Liver (tissue), 9 donors: ENCODE results near the gene IFT122. TPM values are rescaled to one million over a fixed set of nuclear protein-coding genes. Genes with fewer than 3 reads are reported as not detected.

Source experiments
- DNase-seq: peaks from one replicate; pipeline ENCODE4 v3.0.0-alpha.2; 2017; ENCODE audit warnings: low spot score
- H3K27ac ChIP-seq, 2 donors: one replicate each; pipeline ENCODE4 v1.7.0; 2013; ENCODE audit warnings: inconsistent platforms in 2 of 2, low read length in 2 of 2, control low read depth in 1 of 2, low read depth in 1 of 2, mild to moderate bottlenecking in 1 of 2
- H3K27me3 ChIP-seq, 4 donors: one replicate each; pipeline versions ENCODE4 v1.6.1 to v1.7.0; 2013; ENCODE audit warnings: low read length in 3 of 4, inconsistent platforms in 1 of 4, mild to moderate bottlenecking in 1 of 4, moderate library complexity in 1 of 4; ENCODE audit not compliant: control insufficient read depth in 4 of 4, insufficient read depth in 4 of 4
- H3K36me3 ChIP-seq, 4 donors: one replicate each; pipeline versions ENCODE4 v1.6.1 to v1.7.0; 2013; ENCODE audit warnings: low read length in 3 of 4, mild to moderate bottlenecking in 3 of 4, low read depth in 1 of 4, moderate library complexity in 1 of 4; ENCODE audit not compliant: control insufficient read depth in 4 of 4, insufficient read depth in 3 of 4
- H3K4me1 ChIP-seq, 4 donors: one replicate each; pipeline versions ENCODE4 v1.6.1 to v1.7.0; 2013; ENCODE audit warnings: low read length in 3 of 4, mild to moderate bottlenecking in 3 of 4, moderate library complexity in 1 of 4; ENCODE audit not compliant: control insufficient read depth in 4 of 4, insufficient read depth in 4 of 4
- H3K4me3 ChIP-seq, 3 donors: one replicate each; pipeline versions ENCODE4 v1.6.1 to v1.7.0; 2013; ENCODE audit warnings: low read length in 3 of 3, control low read depth in 1 of 3, low read depth in 1 of 3, mild to moderate bottlenecking in 1 of 3
- H3K9ac ChIP-seq, 2 donors: one replicate each; pipeline ENCODE4 v1.7.0; 2013; ENCODE audit warnings: low read length in 2 of 2, mild to moderate bottlenecking in 2 of 2, moderate library complexity in 2 of 2, control low read depth in 1 of 2, low read depth in 1 of 2
- H3K9me3 ChIP-seq, 4 donors: one replicate each; pipeline versions ENCODE4 v1.6.1 to v1.7.0; 2013; ENCODE audit warnings: low read length in 3 of 4; ENCODE audit not compliant: control insufficient read depth in 4 of 4
- EGR1 ChIP-seq, 2 donors: IDR thresholded peaks; 2 replicates each; pipeline ENCODE4 v1.6.1; 2016 to 2018; ENCODE audit warnings: antibody characterized with exemption in 2 of 2, low read depth in 2 of 2
- FOXA1 ChIP-seq: IDR thresholded peaks from 2 replicates; pipeline ENCODE4 v1.6.1; 2016; ENCODE audit warnings: antibody characterized with exemption
- FOXA2 ChIP-seq: IDR thresholded peaks from 2 replicates; pipeline ENCODE4 v1.6.1; 2016; ENCODE audit warnings: antibody characterized with exemption
- GABPA ChIP-seq, 2 donors: IDR thresholded peaks in 1 of 2; conservative IDR thresholded peaks in 1 of 2; 2 replicates each; pipeline ENCODE4 v1.6.1; 2016; ENCODE audit warnings: antibody characterized with exemption in 2 of 2, mild to moderate bottlenecking in 1 of 2, moderate library complexity in 1 of 2
- HNF4A ChIP-seq, 2 donors: conservative IDR thresholded peaks; 2 replicates each; pipeline ENCODE4 v1.6.1; 2016; ENCODE audit warnings: antibody characterized with exemption in 2 of 2, mild to moderate bottlenecking in 2 of 2
- HNF4G ChIP-seq: IDR thresholded peaks from 2 replicates; pipeline ENCODE4 v1.6.1; 2016; ENCODE audit warnings: antibody characterized with exemption
- JUND ChIP-seq, 2 donors: IDR thresholded peaks; 2 replicates each; pipeline ENCODE4 v1.6.1; 2016; ENCODE audit warnings: antibody characterized with exemption in 2 of 2
- NR2F2 ChIP-seq: IDR thresholded peaks from 2 replicates; pipeline ENCODE4 v1.6.1; 2016; ENCODE audit warnings: antibody characterized with exemption
- RAD21 ChIP-seq, 2 donors: IDR thresholded peaks; 2 replicates each; pipeline ENCODE4 v1.6.1; 2016; ENCODE audit warnings: antibody characterized with exemption in 2 of 2, mild to moderate bottlenecking in 2 of 2
- RXRA ChIP-seq, 2 donors: IDR thresholded peaks; 2 replicates each; pipeline ENCODE4 v1.6.1; 2017 to 2018; ENCODE audit warnings: antibody characterized with exemption in 2 of 2, mild to moderate bottlenecking in 1 of 2
- SP1 ChIP-seq: IDR thresholded peaks from 2 replicates; pipeline ENCODE4 v1.6.1; 2018; ENCODE audit warnings: antibody characterized with exemption, mild to moderate bottlenecking
- TAF1 ChIP-seq: conservative IDR thresholded peaks from 2 replicates; pipeline ENCODE4 v1.6.1; 2016; ENCODE audit warnings: antibody characterized with exemption, mild to moderate bottlenecking
- YY1 ChIP-seq: IDR thresholded peaks from 2 replicates; pipeline ENCODE4 v1.6.1; 2016; ENCODE audit warnings: antibody characterized with exemption, mild to moderate bottlenecking
- WGBS: extraction: QIAGEN DNeasy Blood & Tissue Kit; methylation state at CpG from one replicate; pipeline ENCODE4 v1.1.7; 2013; 5-methylcytosine and 5-hydroxymethylcytosine counted together
- polyA plus RNA-seq, 2 donors: library from polyadenylated mRNA; stranded (reverse) in 1 of 2; unstranded in 1 of 2; fragments of 200-250 nt in 1 of 2; fragments of >200 nt in 1 of 2; fragmentation: Nextera tagmentation in 1 of 2; extraction: Ambion mirVana in 1 of 2; gene quantifications; one replicate each; pipeline versions ENCODE4 v1.2.1 to v1.2.3, GENCODE V29; 2013 to 2015
- total RNA-seq, 2 donors: library from RNA; depleted of rRNA; stranded (reverse); fragments of >200 nt; gene quantifications; one replicate each; pipeline ENCODE4 v1.2.3, GENCODE V29; 2014
- TF ChIP-seq, protein P1 (sequence below): fragments of 150-350 bp; IDR thresholded peaks from 2 replicates; pipeline ENCODE4 v1.5.1; 2017; ENCODE audit warnings: improper control_type of control experiment, low read depth, low read length; ENCODE audit not compliant: missing input control
- TF ChIP-seq, protein P2 (sequence below): IDR thresholded peaks from 2 replicates; pipeline ENCODE4 v1.6.1; 2016; ENCODE audit warnings: antibody characterized with exemption
- TF ChIP-seq, protein P3 (sequence below): IDR thresholded peaks from 2 replicates; pipeline ENCODE4 v1.6.1; 2016; ENCODE audit warnings: antibody characterized with exemption
- TF ChIP-seq, protein P4 (sequence below): IDR thresholded peaks from 2 replicates; pipeline ENCODE4 v1.6.1; 2016; ENCODE audit warnings: antibody characterized with exemption
- TF ChIP-seq, protein P5 (sequence below): IDR thresholded peaks from 2 replicates; pipeline ENCODE4 v1.6.1; 2016; ENCODE audit warnings: antibody characterized with exemption, mild to moderate bottlenecking
- donor health status: healthy.
- donor health status: healthy.
- donor health status: healthy.
- donor health status: healthy.
- donor health status: healthy.

The IFT122 gene
- total and polyA plus RNA-seq, 4 donors: 3.3 to 25.8 (median 10.6) TPM

DNA sequence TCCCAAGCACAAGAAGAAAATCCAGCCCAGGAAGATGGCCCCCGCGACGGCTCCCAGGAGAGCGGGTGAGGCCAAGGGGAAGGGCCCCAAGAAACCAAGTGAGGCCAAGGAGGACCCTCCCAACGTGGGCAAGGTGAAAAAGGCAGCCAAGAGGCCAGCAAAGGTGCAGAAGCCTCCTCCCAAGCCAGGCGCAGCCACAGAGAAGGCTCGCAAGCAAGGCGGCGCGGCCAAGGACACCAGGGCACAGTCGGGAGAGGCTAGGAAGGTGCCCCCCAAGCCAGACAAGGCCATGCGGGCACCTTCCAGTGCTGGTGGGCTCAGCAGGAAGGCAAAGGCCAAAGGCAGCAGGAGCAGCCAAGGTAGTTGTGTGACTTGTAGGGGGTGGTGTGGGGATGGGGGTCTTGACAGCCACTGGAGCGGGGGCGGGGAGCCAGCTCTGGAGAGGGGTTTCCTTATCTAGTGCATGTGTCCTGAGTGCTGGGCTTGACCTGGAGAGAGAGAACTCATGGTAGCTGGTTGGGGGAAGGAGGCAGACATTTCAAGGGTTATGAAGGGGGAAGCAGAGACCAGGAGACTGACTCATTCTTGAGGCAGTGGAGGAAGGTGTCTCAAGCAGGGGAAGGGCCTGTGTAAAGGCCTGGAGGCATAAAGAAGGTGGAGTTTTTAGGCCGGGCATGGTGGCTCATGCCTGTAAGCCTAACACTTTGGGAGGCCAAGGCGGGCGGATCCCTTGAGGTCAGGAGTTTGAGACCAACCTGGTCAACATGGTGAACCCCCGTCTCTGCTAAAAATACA is 109.2 kb downstream of the IFT122 start:
- TF ChIP-seq NR2F2: no peak
- TF ChIP-seq JUND (IDR thresholded peaks at IDR 0.05): no peak
- no peak for TF ChIP-seq FOXA2
- no peak for TF ChIP-seq RXRA (IDR thresholded peaks at IDR 0.05)
- TF ChIP-seq GABPA (IDR thresholded peaks at IDR 0.05 in 1 of 2, conservative IDR thresholded peaks at IDR 0.05 in 1 of 2): no peak
- TF ChIP-seq, protein P1, sequence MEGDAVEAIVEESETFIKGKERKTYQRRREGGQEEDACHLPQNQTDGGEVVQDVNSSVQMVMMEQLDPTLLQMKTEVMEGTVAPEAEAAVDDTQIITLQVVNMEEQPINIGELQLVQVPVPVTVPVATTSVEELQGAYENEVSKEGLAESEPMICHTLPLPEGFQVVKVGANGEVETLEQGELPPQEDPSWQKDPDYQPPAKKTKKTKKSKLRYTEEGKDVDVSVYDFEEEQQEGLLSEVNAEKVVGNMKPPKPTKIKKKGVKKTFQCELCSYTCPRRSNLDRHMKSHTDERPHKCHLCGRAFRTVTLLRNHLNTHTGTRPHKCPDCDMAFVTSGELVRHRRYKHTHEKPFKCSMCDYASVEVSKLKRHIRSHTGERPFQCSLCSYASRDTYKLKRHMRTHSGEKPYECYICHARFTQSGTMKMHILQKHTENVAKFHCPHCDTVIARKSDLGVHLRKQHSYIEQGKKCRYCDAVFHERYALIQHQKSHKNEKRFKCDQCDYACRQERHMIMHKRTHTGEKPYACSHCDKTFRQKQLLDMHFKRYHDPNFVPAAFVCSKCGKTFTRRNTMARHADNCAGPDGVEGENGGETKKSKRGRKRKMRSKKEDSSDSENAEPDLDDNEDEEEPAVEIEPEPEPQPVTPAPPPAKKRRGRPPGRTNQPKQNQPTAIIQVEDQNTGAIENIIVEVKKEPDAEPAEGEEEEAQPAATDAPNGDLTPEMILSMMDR: no peak
- TF ChIP-seq HNF4G: no peak
- TF ChIP-seq, protein P2, sequence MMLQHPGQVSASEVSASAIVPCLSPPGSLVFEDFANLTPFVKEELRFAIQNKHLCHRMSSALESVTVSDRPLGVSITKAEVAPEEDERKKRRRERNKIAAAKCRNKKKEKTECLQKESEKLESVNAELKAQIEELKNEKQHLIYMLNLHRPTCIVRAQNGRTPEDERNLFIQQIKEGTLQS: no peak
- TF ChIP-seq FOXA1: no peak
- TF ChIP-seq YY1: no peak
- no peak for TF ChIP-seq HNF4A (conservative IDR thresholded peaks at IDR 0.05)
- TF ChIP-seq, protein P3, sequence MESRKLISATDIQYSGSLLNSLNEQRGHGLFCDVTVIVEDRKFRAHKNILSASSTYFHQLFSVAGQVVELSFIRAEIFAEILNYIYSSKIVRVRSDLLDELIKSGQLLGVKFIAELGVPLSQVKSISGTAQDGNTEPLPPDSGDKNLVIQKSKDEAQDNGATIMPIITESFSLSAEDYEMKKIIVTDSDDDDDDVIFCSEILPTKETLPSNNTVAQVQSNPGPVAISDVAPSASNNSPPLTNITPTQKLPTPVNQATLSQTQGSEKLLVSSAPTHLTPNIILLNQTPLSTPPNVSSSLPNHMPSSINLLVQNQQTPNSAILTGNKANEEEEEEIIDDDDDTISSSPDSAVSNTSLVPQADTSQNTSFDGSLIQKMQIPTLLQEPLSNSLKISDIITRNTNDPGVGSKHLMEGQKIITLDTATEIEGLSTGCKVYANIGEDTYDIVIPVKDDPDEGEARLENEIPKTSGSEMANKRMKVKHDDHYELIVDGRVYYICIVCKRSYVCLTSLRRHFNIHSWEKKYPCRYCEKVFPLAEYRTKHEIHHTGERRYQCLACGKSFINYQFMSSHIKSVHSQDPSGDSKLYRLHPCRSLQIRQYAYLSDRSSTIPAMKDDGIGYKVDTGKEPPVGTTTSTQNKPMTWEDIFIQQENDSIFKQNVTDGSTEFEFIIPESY: no peak
- TF ChIP-seq, protein P4, sequence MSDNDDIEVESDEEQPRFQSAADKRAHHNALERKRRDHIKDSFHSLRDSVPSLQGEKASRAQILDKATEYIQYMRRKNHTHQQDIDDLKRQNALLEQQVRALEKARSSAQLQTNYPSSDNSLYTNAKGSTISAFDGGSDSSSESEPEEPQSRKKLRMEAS: no peak
- no peak for TF ChIP-seq TAF1
- TF ChIP-seq EGR1 (IDR thresholded peaks at IDR 0.05; ENCODE audit: low read depth in 2 of 2): no peak
- TF ChIP-seq RAD21 (IDR thresholded peaks at IDR 0.05): no peak
- no peak for TF ChIP-seq SP1
- TF ChIP-seq, protein P5, sequence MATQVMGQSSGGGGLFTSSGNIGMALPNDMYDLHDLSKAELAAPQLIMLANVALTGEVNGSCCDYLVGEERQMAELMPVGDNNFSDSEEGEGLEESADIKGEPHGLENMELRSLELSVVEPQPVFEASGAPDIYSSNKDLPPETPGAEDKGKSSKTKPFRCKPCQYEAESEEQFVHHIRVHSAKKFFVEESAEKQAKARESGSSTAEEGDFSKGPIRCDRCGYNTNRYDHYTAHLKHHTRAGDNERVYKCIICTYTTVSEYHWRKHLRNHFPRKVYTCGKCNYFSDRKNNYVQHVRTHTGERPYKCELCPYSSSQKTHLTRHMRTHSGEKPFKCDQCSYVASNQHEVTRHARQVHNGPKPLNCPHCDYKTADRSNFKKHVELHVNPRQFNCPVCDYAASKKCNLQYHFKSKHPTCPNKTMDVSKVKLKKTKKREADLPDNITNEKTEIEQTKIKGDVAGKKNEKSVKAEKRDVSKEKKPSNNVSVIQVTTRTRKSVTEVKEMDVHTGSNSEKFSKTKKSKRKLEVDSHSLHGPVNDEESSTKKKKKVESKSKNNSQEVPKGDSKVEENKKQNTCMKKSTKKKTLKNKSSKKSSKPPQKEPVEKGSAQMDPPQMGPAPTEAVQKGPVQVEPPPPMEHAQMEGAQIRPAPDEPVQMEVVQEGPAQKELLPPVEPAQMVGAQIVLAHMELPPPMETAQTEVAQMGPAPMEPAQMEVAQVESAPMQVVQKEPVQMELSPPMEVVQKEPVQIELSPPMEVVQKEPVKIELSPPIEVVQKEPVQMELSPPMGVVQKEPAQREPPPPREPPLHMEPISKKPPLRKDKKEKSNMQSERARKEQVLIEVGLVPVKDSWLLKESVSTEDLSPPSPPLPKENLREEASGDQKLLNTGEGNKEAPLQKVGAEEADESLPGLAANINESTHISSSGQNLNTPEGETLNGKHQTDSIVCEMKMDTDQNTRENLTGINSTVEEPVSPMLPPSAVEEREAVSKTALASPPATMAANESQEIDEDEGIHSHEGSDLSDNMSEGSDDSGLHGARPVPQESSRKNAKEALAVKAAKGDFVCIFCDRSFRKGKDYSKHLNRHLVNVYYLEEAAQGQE: no peak
- peaks cover 0 to 7% (median 2%) of the 10 kb centered on the region in 4 donors for H3K4me1 ChIP-seq
- H3K9me3 ChIP-seq: no peaks in the 10 kb centered on the region
- no peak overlapping the region for H3K4me3 ChIP-seq
- no peak overlapping the region for H3K27ac ChIP-seq
- WGBS: 92% methylated on average over 18 of the region's 18 CpGs
- no peak for DNase-seq
- H3K36me3 ChIP-seq: no peaks in the 10 kb centered on the region
- no peak overlapping the region for H3K9ac ChIP-seq
- no peaks in the 10 kb centered on the region for H3K27me3 ChIP-seq
